ENCODE data around the gene PROP1. TPM values are rescaled to one million over a fixed set of nuclear protein-coding genes. Genes with fewer than 3 reads are reported as not detected.
A peak's percentile ranks its signal among the peaks of the same experiment; 100 is the strongest.
"Not testable (repeated sequence)": the region's sequence is repeated elsewhere in the genome, so short reads cannot be mapped to it uniquely, and the experiment has no call there.

The PROP1 gene
- total and polyA plus RNA-seq, 8 donors, result not detected

DNA sequence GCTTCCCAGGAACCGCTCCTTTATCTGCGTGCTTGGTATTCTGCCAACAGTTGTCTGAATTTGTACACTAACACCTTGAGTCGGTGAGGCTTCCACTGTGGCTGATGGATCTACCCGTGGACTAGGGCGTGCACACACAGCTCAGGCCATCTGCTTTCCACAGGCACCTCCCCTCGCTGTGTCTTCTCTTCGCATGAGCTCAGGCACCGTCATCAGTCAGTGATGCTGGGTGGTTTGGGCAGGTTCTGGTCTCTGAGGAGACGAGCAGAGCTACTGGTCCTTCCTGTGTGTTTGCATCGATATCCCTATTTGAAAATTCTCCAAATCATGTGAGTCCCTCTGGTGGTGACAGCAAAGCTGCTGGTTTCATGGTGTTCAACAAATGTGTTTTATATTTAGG, 48.1 kb downstream of the PROP1 start:
- peaks cover 0 to 10% (median 3%) of the 10 kb centered on the region in 4 donors for H3K4me1 ChIP-seq
- TF ChIP-seq CTCF (IDR thresholded peaks at IDR 0.05), result peak in 1 of 7 experiments; percentile 24
- H3K9me3 ChIP-seq; intact Hi-C loops (cut with DNase I; ENCODE audit: low total_unique reads); H3K36me3 ChIP-seq; H3K27me3 ChIP-seq; H3K4me3 ChIP-seq: not testable (repeated sequence)
- peak overlapping the region in 1 of 5 donors; percentile 7 for H3K27ac ChIP-seq
- peak; percentile 33 to 50 for DNase-seq
- 31 to 48% (median 33%) methylated on average over 6 to 10 of the region's 10 CpGs for WGBS, 5 donors

DNA sequence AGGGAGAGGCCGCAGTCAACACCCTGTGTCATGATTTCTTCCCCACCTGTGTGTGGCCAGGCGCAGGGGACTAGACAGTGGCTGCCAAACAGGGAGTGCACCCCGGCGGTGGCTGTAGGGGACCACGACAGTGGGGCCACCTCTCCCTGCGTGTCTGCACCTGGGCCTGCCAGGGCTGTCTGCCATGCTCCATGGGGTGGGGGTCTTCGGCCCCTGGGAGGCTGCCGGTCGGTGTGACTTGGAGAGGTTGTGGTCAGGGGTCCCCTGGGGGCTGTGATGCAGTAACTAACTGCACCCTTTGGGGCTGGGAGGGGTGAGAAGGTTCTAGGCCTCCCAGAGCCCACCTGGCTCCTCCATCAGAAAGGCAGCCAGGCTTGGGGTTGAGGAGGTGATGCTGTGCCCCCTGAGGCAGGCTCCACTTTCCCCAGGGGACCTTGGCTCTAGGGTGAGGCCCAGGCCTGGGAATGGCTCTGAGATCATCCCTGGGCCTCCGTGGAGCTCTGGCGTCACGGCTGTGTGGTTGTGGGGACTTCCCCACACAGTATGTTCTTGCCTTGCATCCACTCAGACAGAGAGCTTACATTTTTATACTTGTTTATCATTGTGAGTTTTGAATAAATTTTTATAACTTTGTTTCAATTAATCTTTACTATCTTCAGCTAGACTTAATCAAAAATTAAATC, 50.3 kb downstream of the PROP1 start:
- H3K4me1 ChIP-seq, result peaks cover 0 to 10% (median 3%) of the 10 kb centered on the region in 4 donors
- H3K27me3 ChIP-seq; H3K4me3 ChIP-seq; intact Hi-C loops (cut with DNase I; ENCODE audit: low total_unique reads); H3K36me3 ChIP-seq; DNase-seq; H3K27ac ChIP-seq; H3K9me3 ChIP-seq: not testable (repeated sequence)
- 80 to 91% (median 87%) methylated on average over 4 to 11 of the region's 12 CpGs for WGBS, 5 donors

- DNase-seq; H3K9me3 ChIP-seq; H3K27me3 ChIP-seq; H3K36me3 ChIP-seq; intact Hi-C loops (cut with DNase I; ENCODE audit: low total_unique reads); H3K27ac ChIP-seq; H3K4me3 ChIP-seq: not testable (repeated sequence)
- 87 to 98% (median 92%) methylated on average over 9 to 13 of the region's 13 CpGs for WGBS, 5 donors
- H3K4me1 ChIP-seq, result peaks cover 0 to 10% (median 3%) of the 10 kb centered on the region in 4 donors
Observed at GRCh38 chr5:177945145-177945544, 50.9 kb downstream of the PROP1 start.

DNA sequence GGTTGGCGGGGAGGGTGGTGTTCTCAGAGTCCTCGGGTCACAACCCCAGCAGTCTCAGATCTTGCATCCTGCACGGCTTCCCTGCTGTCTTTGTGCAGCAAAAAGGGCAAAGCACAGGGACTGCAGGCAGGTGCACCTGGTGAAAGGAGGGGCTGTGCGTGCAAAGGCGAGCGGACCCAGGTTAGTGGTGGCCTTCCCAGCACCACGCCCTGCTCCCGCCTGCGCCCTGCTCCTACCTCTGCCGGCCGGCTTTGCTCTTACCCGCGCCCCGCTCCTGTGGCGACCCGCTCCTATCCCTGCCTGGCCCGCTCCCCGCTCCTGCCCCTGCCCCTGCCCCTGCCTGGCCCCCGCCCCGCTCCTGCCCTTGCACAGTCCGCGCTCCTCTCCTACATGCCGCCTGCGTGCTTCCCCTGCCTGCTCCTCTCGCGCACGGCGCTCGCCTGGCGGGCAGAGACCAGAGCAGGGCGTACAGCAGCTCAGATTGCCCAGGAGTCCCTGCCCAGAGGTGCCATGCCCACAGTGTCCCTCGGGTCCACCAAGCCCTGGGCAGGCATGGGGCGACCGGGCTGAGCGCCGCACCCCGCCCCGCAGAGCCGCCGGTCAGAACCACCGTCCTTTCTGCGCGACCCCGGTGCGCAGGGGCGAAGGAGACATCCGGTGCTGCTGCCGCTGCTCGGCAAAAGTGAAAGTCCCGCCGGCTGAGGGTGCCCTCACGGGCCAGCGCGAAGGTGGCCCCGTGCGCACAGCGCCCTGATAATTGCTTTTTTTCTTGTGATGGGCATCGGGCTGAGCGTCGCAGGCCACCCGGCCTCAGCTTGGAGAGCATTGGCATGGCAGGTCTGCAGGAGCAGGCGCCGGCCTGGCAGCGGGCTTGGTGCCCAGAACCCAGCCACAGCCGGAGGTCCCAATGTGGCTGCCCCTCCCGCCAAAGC, 52.0 kb downstream of the PROP1 start:
- peak in 1 of 2 donors; percentile 55 for DNase-seq
- H3K27ac ChIP-seq; H3K36me3 ChIP-seq; intact Hi-C loops (cut with DNase I; ENCODE audit: low total_unique reads); H3K9me3 ChIP-seq: not testable (repeated sequence)
- peak overlapping the region; percentile 43 to 56 (median 50) for H3K4me3 ChIP-seq
- H3K27me3 ChIP-seq, result peaks cover 0 to 10% (median 0%) of the 10 kb centered on the region in 3 donors
- H3K4me1 ChIP-seq, result peaks cover 0 to 20% (median 7%) of the 10 kb centered on the region in 4 donors
- WGBS, 5 donors, result 3 to 34% (median 5%) methylated on average over 3 to 38 of the region's 66 CpGs; no CpG with 5 or more reads in 1 of the 5 donors

DNA sequence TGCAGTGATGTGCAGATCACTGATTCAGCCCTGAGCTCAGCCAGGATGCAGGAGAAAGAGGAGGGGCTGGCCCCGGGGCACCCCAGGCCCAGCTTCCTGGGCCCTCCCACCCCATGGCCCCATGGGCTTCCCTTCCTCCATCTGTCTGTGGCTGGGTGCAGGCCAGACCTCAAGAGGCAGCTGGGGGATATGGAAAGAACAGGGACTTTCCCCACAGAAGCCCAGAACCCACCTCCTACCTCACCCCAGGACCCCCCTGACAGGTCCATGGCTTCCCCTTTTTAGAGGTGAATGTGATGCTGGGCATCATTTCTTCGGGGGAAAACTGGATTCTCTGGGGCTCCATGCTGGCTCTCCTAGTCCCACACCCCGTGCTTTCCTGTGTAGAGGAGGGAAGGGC, 53.1 kb downstream of the PROP1 start:
- peaks cover 0 to 19% (median 0%) of the 10 kb centered on the region in 3 donors for H3K27me3 ChIP-seq
- H3K9me3 ChIP-seq; DNase-seq; intact Hi-C loops (cut with DNase I; ENCODE audit: low total_unique reads); H3K4me3 ChIP-seq; H3K27ac ChIP-seq; H3K36me3 ChIP-seq: not testable (repeated sequence)
- WGBS, 5 donors, result 43 to 80% (median 57%) methylated on average over 2 of the region's 3 CpGs
- peaks cover 0 to 22% (median 15%) of the 10 kb centered on the region in 4 donors for H3K4me1 ChIP-seq

Other genes starting within 250 kb of the PROP1 start
- 1 to 10 TPM in 2 of 5 donors, not detected in 3; 1.8 to 2.2 TPM for gene FAM153A, start 213.3 kb downstream of the PROP1 start, total RNA-seq
- gene FAM153A, start 213.3 kb downstream of the PROP1 start, polyA plus RNA-seq, result 10 to 100 TPM in 1 of 3 donors, under 1 TPM in 2; 0.12 to 11.2 (median 0.15) TPM
- 1 to 10 TPM in 4 of 5 donors, not detected in 1; 2.7 to 6.1 (median 3.9) TPM for gene N4BP3, start 117.3 kb upstream of the PROP1 start, total RNA-seq
- gene N4BP3, start 117.3 kb upstream of the PROP1 start, polyA plus RNA-seq, result 1 to 10 TPM; 2.6 to 3.8 (median 2.9) TPM
- gene RMND5B, start 134.8 kb upstream of the PROP1 start, total RNA-seq, result 10 to 100 TPM; 25.3 to 72.9 (median 50.9) TPM
- 10 to 100 TPM; 28.2 to 35.5 (median 28.9) TPM for gene RMND5B, start 134.8 kb upstream of the PROP1 start, polyA plus RNA-seq
- 10 to 100 TPM in 4 of 5 donors, 1 to 10 TPM in 1; 4.0 to 89.3 (median 25.5) TPM for gene NHP2, start 157.6 kb upstream of the PROP1 start, total RNA-seq
- gene NHP2, start 157.6 kb upstream of the PROP1 start, polyA plus RNA-seq, result 100 to 1,000 TPM; 149 to 182 (median 168) TPM
- not detected for gene GMCL2, start 191.1 kb upstream of the PROP1 start, total RNA-seq
- not detected for gene GMCL2, start 191.1 kb upstream of the PROP1 start, polyA plus RNA-seq
- gene HNRNPAB, start 208.3 kb upstream of the PROP1 start, total RNA-seq, result 100 to 1,000 TPM in 2 of 5 donors, 10 to 100 TPM in 3; 25.1 to 327 (median 92.9) TPM
- gene HNRNPAB, start 208.3 kb upstream of the PROP1 start, polyA plus RNA-seq, result 100 to 1,000 TPM; 115 to 139 (median 117) TPM
- gene PHYKPL, start 236.6 kb upstream of the PROP1 start, total RNA-seq, result 100 to 1,000 TPM in 2 of 5 donors, 10 to 100 TPM in 3; 32.1 to 262 (median 56.2) TPM
- 10 to 100 TPM; 22.9 to 38.3 (median 25.9) TPM for gene PHYKPL, start 236.6 kb upstream of the PROP1 start, polyA plus RNA-seq